GM12891 (cell line): Measurements from ENCODE around the gene ATRNL1.

Source experiments
- POLR2A ChIP-seq: IDR thresholded peaks from 2 replicates; pipeline ENCODE4 v1.6.1; 2011; ENCODE audit warnings: low read depth, low read length, control low read depth
- POLR2AphosphoS5 ChIP-seq: IDR thresholded peaks from 2 replicates; pipeline ENCODE4 v1.6.1; 2011; ENCODE audit warnings: low read depth, low read length, control low read depth
- SPI1 ChIP-seq: IDR thresholded peaks from 2 replicates; pipeline ENCODE4 v1.6.1; 2011; ENCODE audit warnings: low read depth, low read length, control low read depth
- TAF1 ChIP-seq: IDR thresholded peaks from 2 replicates; pipeline ENCODE4 v1.6.1; 2011; ENCODE audit warnings: low read depth, low read length, control low read depth

DNA sequence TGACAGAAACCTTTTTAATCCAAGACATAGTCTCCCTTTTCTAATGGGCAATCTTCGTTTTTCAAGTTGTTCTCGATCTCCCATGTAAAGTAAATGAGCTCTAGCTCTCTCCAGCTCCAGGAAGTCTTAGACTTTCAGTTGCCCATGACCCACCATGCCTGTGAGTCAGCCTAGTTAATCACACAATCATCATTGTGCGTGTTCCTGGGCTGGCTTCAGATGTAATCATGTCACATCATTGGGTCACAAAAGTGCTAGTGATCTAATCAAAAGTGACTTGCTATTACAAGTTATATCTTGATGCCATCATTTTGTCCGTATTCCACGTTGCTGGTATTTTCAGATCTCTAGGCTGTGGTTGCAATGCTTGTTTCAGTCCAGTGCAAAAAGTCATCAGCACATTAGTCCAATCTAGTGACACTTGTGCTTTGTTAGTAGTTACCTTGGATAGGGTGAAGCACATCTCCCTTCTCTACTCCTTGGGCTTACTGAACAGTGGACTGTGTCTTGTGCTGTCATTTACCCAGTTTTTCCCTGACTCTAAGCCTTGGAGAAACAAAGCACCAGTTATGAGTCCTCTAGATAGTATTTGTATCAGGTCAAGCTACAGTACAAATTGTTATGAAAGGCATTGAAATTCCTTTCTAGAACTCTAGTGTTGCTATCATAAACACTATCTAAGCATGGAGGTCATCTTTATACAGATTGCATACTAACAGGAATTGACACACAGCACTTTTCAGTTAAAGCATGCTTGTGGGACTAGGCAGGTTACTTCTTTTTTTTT, 863.3 kb downstream of the ATRNL1 start:
- TF ChIP-seq SPI1 (no peak), TAF1 (no peak), POLR2A (no peak), POLR2AphosphoS5 (no peak)
